Tibial artery (tissue), 4 donors: ENCODE measurements around the gene ASCC2.

ENCODE experiments used
- DNase-seq, 2 donors: peaks; one replicate each; pipeline ENCODE4 v3.0.0-alpha.2; 2019
- H3K27ac ChIP-seq, 2 donors: fragments of 200-600 bp; sonication (generic) in 1 of 2; 1 replicate in 1 of 2; 2 replicates in 1 of 2; pipeline ENCODE4 v1.5.1; 2018 to 2019; ENCODE audit warnings: mild to moderate bottlenecking in 1 of 2
- H3K27me3 ChIP-seq, 2 donors: fragments of 200-600 bp; sonication (generic) in 1 of 2; one replicate each; pipeline versions ENCODE4 v1.5.1 to v1.6.0; 2016 to 2019
- H3K36me3 ChIP-seq, 3 donors: fragments of 200-600 bp; sonication (generic) in 2 of 3; one replicate each; pipeline ENCODE4 v1.5.1; 2016 to 2019; ENCODE audit warnings: mild to moderate bottlenecking in 2 of 3
- H3K4me1 ChIP-seq, 4 donors: fragments of 200-600 bp; sonication (generic) in 2 of 4; 1 replicate in 3 of 4; 2 replicates in 1 of 4; pipeline ENCODE4 v1.5.1; 2016 to 2019
- H3K4me3 ChIP-seq, 2 donors: fragments of 200-600 bp; sonication (generic) in 1 of 2; 1 replicate in 1 of 2; 2 replicates in 1 of 2; pipeline ENCODE4 v1.5.1; 2018 to 2019; ENCODE audit warnings: mild to moderate bottlenecking in 2 of 2
- H3K9me3 ChIP-seq, 3 donors: fragments of 200-600 bp; sonication (generic) in 1 of 3; one replicate each; pipeline ENCODE4 v1.5.1; 2016 to 2019
- intact Hi-C: fragments of 100-400 bp; cut with DNase I; formaldehyde crosslinking; loops from one replicate; pipeline ENCODE4 v1.15.0; 2023; ENCODE audit warnings: low total_unique reads
- TF ChIP-seq, protein P1 (sequence below), 2 experiments: fragments of 200-600 bp in 1 of 2; fragments of 450-650 bp in 1 of 2; IDR thresholded peaks; one replicate each; pipeline ENCODE4 v1.5.1; 2017 to 2019; ENCODE audit warnings: antibody characterized with exemption in 2 of 2, mild to moderate bottlenecking in 1 of 2, moderate library complexity in 1 of 2

The ASCC2 gene

DNA sequence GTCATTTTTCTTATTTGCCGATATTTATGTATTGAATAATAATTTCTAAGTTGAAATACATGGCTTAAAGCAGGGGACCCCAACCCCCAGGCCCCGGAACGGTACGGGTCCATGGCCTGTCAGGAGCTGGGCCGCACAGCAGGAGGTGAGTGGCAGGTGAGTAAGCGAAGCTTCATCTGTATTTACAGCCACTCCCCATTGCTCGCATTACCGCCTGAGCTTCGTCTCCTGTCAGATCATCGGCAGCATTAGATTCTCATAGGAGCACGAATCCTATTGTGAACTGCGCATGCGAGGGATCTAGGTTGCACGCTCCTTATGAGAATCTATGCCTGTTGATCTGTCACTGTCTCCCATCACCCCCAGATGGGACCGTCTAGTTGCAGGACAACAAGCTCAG, 75.8 kb downstream of the ASCC2 start:
- intact Hi-C loops, result no loop called here
- H3K27me3 ChIP-seq, result no peaks in the 10 kb centered on the region
- no peak overlapping the region for H3K4me3 ChIP-seq
- H3K9me3 ChIP-seq, result no peaks in the 10 kb centered on the region
- H3K36me3 ChIP-seq, result peaks cover 0 to 2% (median 0%) of the 10 kb centered on the region in 3 donors
- no peak overlapping the region for H3K27ac ChIP-seq
- TF ChIP-seq, protein P1, sequence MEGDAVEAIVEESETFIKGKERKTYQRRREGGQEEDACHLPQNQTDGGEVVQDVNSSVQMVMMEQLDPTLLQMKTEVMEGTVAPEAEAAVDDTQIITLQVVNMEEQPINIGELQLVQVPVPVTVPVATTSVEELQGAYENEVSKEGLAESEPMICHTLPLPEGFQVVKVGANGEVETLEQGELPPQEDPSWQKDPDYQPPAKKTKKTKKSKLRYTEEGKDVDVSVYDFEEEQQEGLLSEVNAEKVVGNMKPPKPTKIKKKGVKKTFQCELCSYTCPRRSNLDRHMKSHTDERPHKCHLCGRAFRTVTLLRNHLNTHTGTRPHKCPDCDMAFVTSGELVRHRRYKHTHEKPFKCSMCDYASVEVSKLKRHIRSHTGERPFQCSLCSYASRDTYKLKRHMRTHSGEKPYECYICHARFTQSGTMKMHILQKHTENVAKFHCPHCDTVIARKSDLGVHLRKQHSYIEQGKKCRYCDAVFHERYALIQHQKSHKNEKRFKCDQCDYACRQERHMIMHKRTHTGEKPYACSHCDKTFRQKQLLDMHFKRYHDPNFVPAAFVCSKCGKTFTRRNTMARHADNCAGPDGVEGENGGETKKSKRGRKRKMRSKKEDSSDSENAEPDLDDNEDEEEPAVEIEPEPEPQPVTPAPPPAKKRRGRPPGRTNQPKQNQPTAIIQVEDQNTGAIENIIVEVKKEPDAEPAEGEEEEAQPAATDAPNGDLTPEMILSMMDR (IDR thresholded peaks at IDR 0.05), result no peak
- no peak for DNase-seq
- peaks cover 0 to 12% (median 7%) of the 10 kb centered on the region in 4 donors for H3K4me1 ChIP-seq

GRCh38 chr22:29758959-29759358, 79.1 kb downstream of the ASCC2 start:
- DNase-seq, result no peak
- H3K27me3 ChIP-seq, result no peaks in the 10 kb centered on the region
- H3K4me1 ChIP-seq, result peaks cover 0 to 6% (median 0%) of the 10 kb centered on the region in 4 donors

DNA sequence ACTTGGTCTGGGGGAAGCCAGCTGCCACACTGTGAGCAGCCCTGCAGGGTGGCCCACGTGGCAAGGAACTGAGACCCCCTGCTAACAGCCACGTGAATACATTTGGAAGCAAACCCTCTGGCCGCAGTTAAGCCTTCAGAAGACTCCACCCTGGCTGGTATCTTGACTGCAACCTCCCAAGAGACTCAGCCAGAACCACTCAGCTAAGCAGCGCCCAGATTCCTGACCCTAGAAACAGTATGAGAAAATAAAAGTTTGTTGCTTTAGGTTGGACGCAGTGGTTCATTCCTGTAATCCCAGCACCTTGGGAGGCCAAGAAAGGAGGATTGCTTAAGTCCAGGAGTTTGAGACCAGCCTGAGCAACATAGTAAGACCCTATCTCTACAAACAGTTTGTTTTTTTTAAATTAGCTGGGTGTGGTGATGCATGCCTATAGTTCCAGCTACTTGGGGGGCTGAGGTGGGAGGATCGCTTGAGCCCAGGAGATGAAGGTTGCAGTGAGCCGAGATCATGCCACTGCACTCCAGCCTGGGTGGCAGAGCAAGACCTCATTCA, 79.9 kb downstream of the ASCC2 start:
- Histone ChIP-seq H3K27ac (no peak overlapping the region), H3K4me3 (no peak overlapping the region), H3K4me1 (peaks cover 0 to 6% (median 0%) of the 10 kb centered on the region in 4 donors), H3K9me3 (no peaks in the 10 kb centered on the region), H3K27me3 (no peaks in the 10 kb centered on the region), H3K36me3 (peaks cover 0 to 18% (median 0%) of the 10 kb centered on the region in 3 donors)
- TF ChIP-seq, protein P1 (IDR thresholded peaks at IDR 0.05), result no peak
- intact Hi-C loops, result no loop called here
- no peak for DNase-seq

More at GRCh38 chr22:29758959-29759358, 79.1 kb downstream of the ASCC2 start:
- TF ChIP-seq, protein P1 (IDR thresholded peaks at IDR 0.05), result no peak
- no peaks in the 10 kb centered on the region for H3K9me3 ChIP-seq
- H3K4me3 ChIP-seq, result no peak overlapping the region
- H3K36me3 ChIP-seq, result peaks cover 0 to 10% (median 0%) of the 10 kb centered on the region in 3 donors
- intact Hi-C loops, result no loop called here
- no peak overlapping the region for H3K27ac ChIP-seq

DNA sequence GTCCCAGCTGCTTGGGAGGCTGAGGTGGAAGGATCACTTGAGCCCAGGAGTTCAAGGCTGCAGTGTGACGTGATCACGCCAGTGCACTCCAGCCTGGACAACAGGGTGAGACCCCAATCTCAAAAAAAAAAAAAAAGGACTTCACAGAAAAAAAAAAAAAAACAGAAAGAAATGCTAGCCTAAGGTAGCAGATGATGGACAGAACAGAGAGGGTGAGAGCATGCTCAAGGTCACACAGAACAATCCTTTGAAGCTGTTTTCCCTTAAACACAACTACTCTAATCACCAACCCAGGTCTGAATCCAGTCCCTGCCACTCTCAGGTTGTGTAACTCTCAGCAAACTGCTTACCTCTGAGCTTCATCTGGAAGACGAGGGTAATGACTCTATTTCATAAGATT, 81.0 kb downstream of the ASCC2 start:
- TF ChIP-seq, protein P1 (IDR thresholded peaks at IDR 0.05), result no peak
- H3K4me1 ChIP-seq, result peaks cover 0 to 6% (median 0%) of the 10 kb centered on the region in 4 donors
- intact Hi-C loops, result no loop called here
- H3K27ac ChIP-seq, result no peak overlapping the region
- H3K27me3 ChIP-seq, result no peaks in the 10 kb centered on the region
- H3K9me3 ChIP-seq, result no peaks in the 10 kb centered on the region
- peaks cover 0 to 26% (median 0%) of the 10 kb centered on the region in 3 donors for H3K36me3 ChIP-seq
- no peak for DNase-seq
- H3K4me3 ChIP-seq, result no peak overlapping the region

- Histone ChIP-seq H3K4me1 (peaks cover 0 to 6% (median 0%) of the 10 kb centered on the region in 4 donors), H3K27me3 (no peaks in the 10 kb centered on the region), H3K27ac (no peak overlapping the region), H3K9me3 (no peaks in the 10 kb centered on the region), H3K36me3 (peaks cover 0 to 26% (median 0%) of the 10 kb centered on the region in 3 donors), H3K4me3 (no peak overlapping the region)
- TF ChIP-seq, protein P1 (IDR thresholded peaks at IDR 0.05), result no peak
- intact Hi-C loops, result no loop called here
- DNase-seq, result no peak
Measured at GRCh38 chr22:29756341-29756740, 81.7 kb downstream of the ASCC2 start.
